PFSK-1 (cell line): ENCODE data around the gene CEP41.

Experiments
- FOXP2 ChIP-seq: optimal IDR thresholded peaks from 2 replicates; pipeline ENCODE3; 2011; ENCODE audit warnings: borderline replicate concordance, control low read depth, inconsistent platforms; ENCODE audit not compliant: insufficient read depth; ENCODE audit errors: extremely low read length, extremely low read depth
- POLR2AphosphoS5 ChIP-seq: IDR thresholded peaks from 2 replicates; pipeline ENCODE4 v1.6.1; 2012; ENCODE audit warnings: low read depth, mild to moderate bottlenecking, control low read depth, low read length, moderate library complexity
- REST ChIP-seq, 2 experiments: IDR thresholded peaks; 2 replicates each; pipeline versions ENCODE4 v1.6.1 to v1.8.0; 2011 to 2012; ENCODE audit warnings: low read depth in 2 of 2, low read length in 2 of 2, control low read depth in 1 of 2, inconsistent platforms in 1 of 2, mild to moderate bottlenecking in 1 of 2, moderate library complexity in 1 of 2; ENCODE audit not compliant: insufficient read depth in 1 of 2
- SIN3A ChIP-seq: IDR thresholded peaks from 2 replicates; pipeline ENCODE4 v1.6.1; 2012; ENCODE audit warnings: mild to moderate bottlenecking, low read length, moderate library complexity, borderline replicate concordance; ENCODE audit not compliant: insufficient read depth
- TAF1 ChIP-seq: IDR thresholded peaks from 2 replicates; pipeline ENCODE4 v1.6.1; 2012; ENCODE audit warnings: low read length, control low read depth, borderline replicate concordance; ENCODE audit not compliant: insufficient read depth

Gene CEP41

DNA sequence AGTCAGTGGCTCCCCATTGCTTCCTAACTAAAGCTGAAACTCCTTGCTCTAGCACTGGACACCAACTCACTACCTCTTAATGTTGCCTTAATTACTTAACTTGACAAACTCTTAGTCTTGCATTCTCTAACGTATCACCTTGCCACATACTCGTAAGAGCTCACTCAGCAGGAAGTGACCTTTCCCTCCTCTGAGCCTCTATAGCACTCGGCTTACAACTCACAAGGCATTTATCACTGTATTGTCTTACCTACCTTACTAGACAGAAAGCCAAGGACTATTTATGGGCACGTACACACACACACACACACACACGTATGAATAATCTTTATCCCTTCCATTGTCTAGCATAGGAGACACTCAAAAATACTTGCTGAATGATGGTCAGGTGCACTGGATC is 21.2 kb downstream of the CEP41 start:
- no peak for TF ChIP-seq SIN3A
- TF ChIP-seq POLR2AphosphoS5 = no peak
- no peak for TF ChIP-seq REST (IDR thresholded peaks at IDR 0.05; ENCODE audit: insufficient read depth in 1 of 2, low read depth in 2 of 2, low read length in 2 of 2)

DNA sequence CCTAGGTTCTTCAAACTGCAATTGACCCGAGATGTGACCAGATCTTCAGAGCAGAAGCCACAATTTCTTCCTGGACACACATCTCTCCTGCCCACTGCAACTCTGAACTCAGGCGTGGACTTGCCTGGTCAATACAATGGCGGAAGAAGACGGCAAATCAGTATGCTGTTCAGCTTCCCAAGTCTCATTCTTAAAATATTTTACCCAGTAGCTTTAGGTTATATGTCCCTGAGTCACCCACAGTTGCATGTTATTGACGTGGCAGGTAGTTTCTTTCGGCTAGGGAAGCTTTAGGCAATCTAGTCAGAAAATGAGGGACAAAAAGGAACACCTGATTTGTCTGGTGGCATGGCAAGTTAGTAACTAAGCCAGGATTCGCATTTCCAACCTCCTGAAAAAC is 22.5 kb downstream of the CEP41 start:
- TF ChIP-seq FOXP2 = no peak
- TF ChIP-seq TAF1 = no peak
- TF ChIP-seq SIN3A = no peak
- no peak for TF ChIP-seq POLR2AphosphoS5
- no peak for TF ChIP-seq REST (IDR thresholded peaks at IDR 0.05; ENCODE audit: insufficient read depth in 1 of 2, low read depth in 2 of 2, low read length in 2 of 2)

GRCh38 chr7:130417213-130417612 is 23.6 kb downstream of the CEP41 start:
- no peak for TF ChIP-seq FOXP2

DNA sequence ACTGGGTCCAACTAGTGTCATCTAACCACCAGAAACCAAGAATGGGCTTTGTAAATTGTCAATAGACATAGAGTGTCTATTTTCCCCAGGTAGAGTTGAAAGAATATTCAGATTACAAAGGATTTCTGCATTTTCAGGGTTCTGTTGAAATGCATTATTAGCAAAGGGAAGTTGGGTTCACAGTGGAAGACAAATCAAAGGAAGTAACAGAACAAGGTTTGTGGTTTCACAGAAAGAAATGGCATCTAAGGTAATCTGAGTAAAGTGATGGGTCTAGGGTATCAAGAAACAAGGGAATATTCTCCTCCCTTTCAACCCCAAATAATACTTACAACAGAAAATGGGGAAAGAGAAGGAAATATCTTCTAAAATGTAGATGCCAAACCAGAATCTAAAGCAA is 25.8 kb downstream of the CEP41 start:
- TF ChIP-seq POLR2AphosphoS5 (no peak), SIN3A (no peak), FOXP2 (no peak), TAF1 (no peak), REST (IDR thresholded peaks at IDR 0.05; ENCODE audit: insufficient read depth in 1 of 2, low read depth in 2 of 2, low read length in 2 of 2) (no peak)

DNA sequence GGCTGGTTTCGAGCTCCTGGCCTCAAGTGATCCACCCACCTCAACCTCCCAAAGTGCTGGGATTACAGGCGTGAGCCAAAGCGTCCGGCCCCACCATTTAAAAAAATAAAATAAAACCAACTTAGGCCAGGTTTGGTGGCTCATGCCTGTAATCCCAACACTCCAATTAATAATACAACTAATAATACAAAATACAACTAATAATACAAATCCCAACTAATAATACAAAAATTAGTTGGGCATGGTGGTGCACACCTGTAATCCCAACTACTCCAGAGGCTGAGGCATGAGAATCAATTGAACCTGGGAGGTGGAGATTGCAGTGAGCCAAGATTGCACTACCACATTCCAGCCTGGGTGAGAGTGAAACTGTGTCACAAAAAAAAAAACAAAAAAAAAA is 27.6 kb downstream of the CEP41 start:
- no peak for TF ChIP-seq POLR2AphosphoS5
- TF ChIP-seq FOXP2 = no peak
- TF ChIP-seq REST (IDR thresholded peaks at IDR 0.05; ENCODE audit: insufficient read depth in 1 of 2, low read depth in 2 of 2, low read length in 2 of 2) = no peak
- no peak for TF ChIP-seq SIN3A
- TF ChIP-seq TAF1 = no peak

- TF ChIP-seq REST (IDR thresholded peaks at IDR 0.05; ENCODE audit: insufficient read depth in 1 of 2, low read depth in 2 of 2, low read length in 2 of 2) (no peak), POLR2AphosphoS5 (no peak)
Observed at GRCh38 chr7:130410868-130411541, 29.8 kb downstream of the CEP41 start.
